Mesendoderm (in vitro differentiated cells): ENCODE measurements around the gene PPP1R12B.

Experiments
- DNase-seq: peaks from one replicate; pipeline ENCODE4 v3.0.0; 2013
- H2AK5ac ChIP-seq: 2 replicates; pipeline ENCODE4 v1.6.1; 2013; ENCODE audit warnings: low read length, inconsistent platforms
- H2BK120ac ChIP-seq: 2 replicates; pipeline ENCODE4 v1.6.1; 2013; ENCODE audit warnings: low read depth, mild to moderate bottlenecking, low read length, moderate library complexity, mixed read lengths
- H2BK15ac ChIP-seq: replicated peaks from 2 replicates; pipeline ENCODE4 v1.6.1; 2013; ENCODE audit warnings: low read depth, mild to moderate bottlenecking, moderate library complexity
- H2BK5ac ChIP-seq: 2 replicates; pipeline ENCODE4 v1.6.1; 2013; ENCODE audit warnings: low read length, inconsistent platforms
- H3K18ac ChIP-seq: 2 replicates; pipeline ENCODE4 v1.6.1; 2013; ENCODE audit warnings: mild to moderate bottlenecking, low read length, mixed read lengths
- H3K23ac ChIP-seq: one replicate; pipeline ENCODE4 v1.6.1; 2013; ENCODE audit warnings: low read length
- H3K27ac ChIP-seq: 2 replicates; pipeline ENCODE4 v1.5.1; 2013; ENCODE audit warnings: low read depth, mild to moderate bottlenecking, inconsistent platforms, low read length, moderate library complexity
- H3K27me3 ChIP-seq: 2 replicates; pipeline ENCODE4 v1.6.1; 2013; ENCODE audit warnings: low read length, control low read depth, mild to moderate bottlenecking, inconsistent platforms; ENCODE audit not compliant: insufficient read depth, poor library complexity
- H3K36me3 ChIP-seq: 2 replicates; pipeline ENCODE4 v1.6.1; 2013; ENCODE audit warnings: low read length, inconsistent platforms; ENCODE audit not compliant: control insufficient read depth, insufficient read depth
- H3K4ac ChIP-seq: one replicate; pipeline ENCODE4 v1.6.1; 2013; ENCODE audit warnings: low read depth, mild to moderate bottlenecking, low read length, moderate library complexity
- H3K4me1 ChIP-seq: 2 replicates; pipeline ENCODE4 v1.6.1; 2013; ENCODE audit warnings: low read depth, low read length, inconsistent platforms; ENCODE audit not compliant: control insufficient read depth
- H3K4me2 ChIP-seq: 2 replicates; pipeline ENCODE4 v1.6.1; 2013; ENCODE audit warnings: low read length
- H3K4me3 ChIP-seq: 2 replicates; pipeline ENCODE4 v1.5.1; 2013; ENCODE audit warnings: mild to moderate bottlenecking, low read length
- H3K56ac ChIP-seq: one replicate; pipeline ENCODE4 v1.6.1; 2013; ENCODE audit warnings: low read length
- H3K79me1 ChIP-seq: 2 replicates; pipeline ENCODE4 v1.6.1; 2013; ENCODE audit warnings: low read length, inconsistent platforms
- H3K79me2 ChIP-seq: 2 replicates; pipeline ENCODE4 v1.6.1; 2013; ENCODE audit warnings: mild to moderate bottlenecking, low read length; ENCODE audit not compliant: control insufficient read depth, insufficient read depth
- H3K9ac ChIP-seq: 2 replicates; pipeline ENCODE4 v1.6.1; 2013; ENCODE audit warnings: low read length, inconsistent platforms
- H4K5ac ChIP-seq: one replicate; pipeline ENCODE4 v1.6.1; 2013; ENCODE audit warnings: low read length
- H4K8ac ChIP-seq: one replicate; pipeline ENCODE4 v1.6.1; 2013; ENCODE audit warnings: low read depth, mild to moderate bottlenecking, control low read depth, low read length, moderate library complexity
- WGBS: extraction: QIAGEN DNeasy Blood & Tissue Kit; methylation state at CpG from one replicate; pipeline ENCODE4 v1.1.7; 2013; ENCODE audit warnings: low lambda C conversion rate, missing lambda C conversion rate; ENCODE audit not compliant: insufficient coverage; ENCODE audit errors: extremely low coverage; 5-methylcytosine and 5-hydroxymethylcytosine counted together

PPP1R12B gene

DNA sequence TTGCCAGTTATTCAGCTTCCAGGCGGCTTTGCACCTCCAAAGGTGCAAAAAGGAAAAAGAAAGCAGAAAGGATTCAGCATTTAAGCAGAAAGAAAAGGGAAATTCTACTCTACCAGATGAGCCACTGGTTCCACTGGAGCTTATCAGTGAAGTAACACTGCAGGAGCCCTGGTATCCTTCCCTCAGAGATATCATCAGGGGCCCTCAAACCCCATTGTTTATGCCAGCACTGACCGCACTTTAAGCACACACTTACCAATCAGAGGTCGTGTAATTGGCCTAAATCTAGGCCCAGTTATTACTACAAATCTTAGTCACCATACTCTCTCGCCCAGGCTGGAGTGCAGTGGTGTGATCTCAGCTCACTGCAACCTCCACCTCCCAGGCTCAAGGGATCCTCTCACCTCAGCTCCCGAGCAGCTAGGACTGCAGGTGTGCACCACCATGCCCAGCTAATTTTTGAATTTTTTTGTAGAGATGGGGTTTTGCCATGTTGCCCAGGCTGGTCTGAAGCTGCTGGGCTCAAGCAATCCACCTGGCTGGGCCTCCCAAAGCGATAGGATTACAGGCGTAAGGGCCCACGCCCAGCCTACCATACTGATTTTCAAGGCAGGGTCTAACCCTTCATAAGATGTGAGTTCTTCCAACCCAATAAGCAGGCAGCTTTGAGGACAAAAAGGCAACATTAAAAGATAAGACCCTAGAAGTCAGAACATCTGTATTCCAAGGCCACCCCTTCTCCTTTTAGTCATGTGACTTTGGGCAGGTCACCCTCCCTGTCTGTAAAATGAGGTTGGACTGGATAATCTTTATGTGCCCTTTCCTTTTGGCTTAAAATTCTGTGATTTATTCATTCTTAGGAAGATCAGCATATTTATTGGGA, 236.4 kb downstream of the PPP1R12B start:
- no CpG with 5 or more reads among the region's 8 CpGs for WGBS
- Histone ChIP-seq H2AK5ac (no peak overlapping the region), H4K8ac (no peak overlapping the region), H3K27me3 (no peaks in the 10 kb centered on the region), H3K4me1 (peaks cover 21% of the 10 kb centered on the region), H3K4ac (no peak overlapping the region), H3K23ac (no peak overlapping the region), H3K56ac (no peak overlapping the region), H4K5ac (no peak overlapping the region), H3K4me2 (no peak overlapping the region), H3K18ac (peak overlapping the region; percentile 54), H3K79me2 (no peaks in the 10 kb centered on the region), H3K27ac (peak overlapping the region; percentile 17), H3K9ac (no peak overlapping the region), H3K4me3 (no peak overlapping the region), H2BK5ac (no peak overlapping the region), H2BK15ac (no peak overlapping the region), H2BK120ac (peak overlapping the region; percentile 30), H3K79me1 (no peaks in the 10 kb centered on the region), H3K36me3 (no peaks in the 10 kb centered on the region)
- peak; percentile 63 for DNase-seq

DNA sequence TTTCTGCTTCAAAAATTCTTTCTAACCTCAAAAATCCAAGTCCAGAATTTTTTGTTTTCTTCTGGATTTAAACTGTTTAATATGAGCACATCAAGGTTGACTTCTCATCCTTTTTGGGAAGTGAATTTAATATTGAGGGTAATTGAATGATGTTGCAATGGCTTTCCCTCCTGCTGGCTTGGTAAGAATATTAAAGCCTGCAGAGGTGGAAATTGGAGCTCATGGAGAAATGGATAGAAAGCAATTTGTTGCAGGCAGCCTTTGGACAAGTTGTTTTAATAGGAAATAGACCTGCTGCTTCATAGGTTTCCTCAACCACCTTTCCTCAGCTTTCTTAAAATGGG, 237.1 kb downstream of the PPP1R12B start:
- no peak overlapping the region for H4K8ac ChIP-seq
- no peak overlapping the region for H3K4ac ChIP-seq
- no peak overlapping the region for H3K9ac ChIP-seq
- H3K56ac ChIP-seq: no peak overlapping the region
- H3K27ac ChIP-seq: peak overlapping the region; percentile 73
- no peak overlapping the region for H4K5ac ChIP-seq
- H3K4me3 ChIP-seq: no peak overlapping the region
- H3K79me1 ChIP-seq: no peaks in the 10 kb centered on the region
- H3K4me2 ChIP-seq: no peak overlapping the region
- H3K36me3 ChIP-seq: no peaks in the 10 kb centered on the region
- peak overlapping the region; percentile 65 for H3K18ac ChIP-seq
- H2BK15ac ChIP-seq: no peak overlapping the region
- H2BK120ac ChIP-seq: no peak overlapping the region
- H2BK5ac ChIP-seq: no peak overlapping the region
- H3K23ac ChIP-seq: no peak overlapping the region
- no peak for DNase-seq
- H3K79me2 ChIP-seq: no peaks in the 10 kb centered on the region
- H2AK5ac ChIP-seq: no peak overlapping the region
- no peaks in the 10 kb centered on the region for H3K27me3 ChIP-seq
- peaks cover 21% of the 10 kb centered on the region for H3K4me1 ChIP-seq

DNA sequence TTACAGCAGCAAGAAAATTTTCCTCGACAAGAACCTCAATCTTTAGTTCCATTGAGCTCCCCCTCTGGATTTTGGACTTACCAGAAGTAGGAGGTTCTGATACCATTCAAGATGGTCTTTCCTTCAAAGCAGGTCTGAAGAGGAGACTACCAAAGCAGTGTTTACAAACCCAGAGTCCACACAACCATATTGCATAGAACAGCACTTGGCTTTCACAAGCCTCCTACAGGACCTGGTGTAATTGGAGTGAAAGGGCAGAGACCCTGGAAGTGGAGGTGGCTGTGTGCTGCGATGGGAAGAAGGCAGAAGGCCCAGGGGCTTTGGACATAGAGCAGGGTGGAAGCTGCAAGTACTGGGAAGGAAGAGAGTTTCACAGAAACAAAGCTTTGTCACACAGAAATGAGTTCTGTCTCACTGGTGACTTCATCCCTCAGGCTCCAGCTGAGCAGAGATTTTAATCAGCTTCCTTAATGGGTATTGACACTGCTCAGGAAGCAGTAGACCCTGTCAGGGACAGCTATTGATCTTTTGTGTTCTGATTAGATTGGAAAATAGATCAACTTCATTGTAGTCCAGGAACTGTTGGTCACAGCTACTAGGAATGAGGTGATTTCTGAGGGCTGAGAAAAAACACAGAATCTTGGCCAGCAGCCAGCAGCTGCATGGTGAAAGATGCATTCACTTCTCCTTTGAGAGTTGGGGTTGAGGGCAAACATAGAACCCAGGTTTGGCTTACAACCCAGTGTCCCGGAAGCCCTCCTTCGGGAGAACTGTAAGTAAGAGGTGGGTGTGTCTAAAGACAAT, 237.7 kb downstream of the PPP1R12B start:
- Histone ChIP-seq H3K4me3 (no peak overlapping the region), H3K23ac (no peak overlapping the region), H4K5ac (no peak overlapping the region), H4K8ac (no peak overlapping the region), H3K27me3 (no peaks in the 10 kb centered on the region), H2BK15ac (no peak overlapping the region), H3K56ac (peak overlapping the region; percentile 69), H3K18ac (peak overlapping the region; percentile 65), H3K79me2 (no peaks in the 10 kb centered on the region), H3K36me3 (no peaks in the 10 kb centered on the region), H2AK5ac (no peak overlapping the region), H3K79me1 (no peaks in the 10 kb centered on the region), H3K4ac (no peak overlapping the region), H3K9ac (no peak overlapping the region), H3K27ac (peak overlapping the region; percentile 73), H2BK5ac (peak overlapping the region; percentile 47), H3K4me2 (no peak overlapping the region), H2BK120ac (no peak overlapping the region), H3K4me1 (peaks cover 21% of the 10 kb centered on the region)
- no CpG with 5 or more reads among the region's 4 CpGs for WGBS
- DNase-seq: peak; percentile 88

DNA sequence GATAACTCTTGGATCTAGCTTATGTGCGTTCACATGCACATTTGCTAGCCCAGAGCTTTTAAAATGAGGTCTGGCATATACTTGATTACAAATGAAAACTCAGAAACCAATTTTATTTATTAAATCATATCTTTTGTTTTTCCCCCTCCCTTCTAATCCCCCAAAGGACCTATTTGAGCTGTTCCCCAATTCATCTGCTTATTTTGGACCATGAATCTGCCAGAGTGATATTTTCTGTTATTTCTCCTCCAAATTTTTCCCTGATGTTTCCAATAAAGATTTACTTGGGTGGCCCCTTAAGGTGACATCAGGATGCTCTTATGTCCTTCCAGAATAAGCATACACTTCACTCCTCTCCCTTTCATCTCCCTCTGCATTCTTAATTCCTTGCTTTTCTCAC, 238.4 kb downstream of the PPP1R12B start:
- Histone ChIP-seq H3K9ac (no peak overlapping the region), H3K23ac (no peak overlapping the region), H2BK5ac (no peak overlapping the region), H3K4ac (no peak overlapping the region), H3K79me1 (no peaks in the 10 kb centered on the region), H3K4me1 (peaks cover 21% of the 10 kb centered on the region), H3K56ac (no peak overlapping the region), H2BK15ac (no peak overlapping the region), H3K4me2 (no peak overlapping the region), H4K5ac (no peak overlapping the region), H4K8ac (no peak overlapping the region), H3K79me2 (no peaks in the 10 kb centered on the region), H3K4me3 (no peak overlapping the region), H3K27ac (no peak overlapping the region), H3K18ac (no peak overlapping the region), H2BK120ac (no peak overlapping the region), H3K27me3 (no peaks in the 10 kb centered on the region), H3K36me3 (no peaks in the 10 kb centered on the region), H2AK5ac (no peak overlapping the region)
- no CpG with 5 or more reads among the region's 1 CpG for WGBS
- DNase-seq: no peak

DNA sequence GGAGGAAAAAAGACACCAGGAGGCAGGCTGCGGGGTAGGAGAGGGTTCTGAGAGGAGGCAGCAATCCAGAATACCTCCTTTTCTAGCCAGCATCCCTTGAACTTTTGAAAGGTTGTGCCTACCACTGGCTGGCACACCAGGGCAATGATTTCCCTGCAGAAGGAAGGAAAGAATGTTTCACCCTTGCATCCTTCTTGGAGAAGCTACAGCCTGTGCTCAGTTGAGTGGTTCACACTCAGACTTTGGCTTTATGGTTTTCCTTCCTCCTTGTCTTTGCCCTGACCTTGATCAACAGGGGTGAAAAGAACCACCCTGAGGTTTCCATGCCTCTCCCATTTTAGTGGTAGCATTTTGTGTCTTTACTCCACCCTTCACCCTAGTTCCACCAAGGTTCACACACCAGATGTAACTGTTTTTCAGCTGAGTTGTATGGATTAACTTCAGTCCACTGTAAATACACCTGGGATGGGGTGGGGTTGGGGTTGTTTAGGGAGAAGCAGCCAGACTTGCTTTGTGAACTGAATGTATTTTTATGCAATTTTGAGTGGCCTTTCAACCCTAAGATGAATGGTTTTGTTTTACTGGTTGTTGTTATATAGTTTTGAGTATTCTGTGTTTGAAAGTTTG, 239.5 kb downstream of the PPP1R12B start:
- WGBS: no CpG with 5 or more reads among the region's 1 CpG
- no peak overlapping the region for H3K27ac ChIP-seq

More for the DNA sequence above, 239.5 kb downstream of the PPP1R12B start:
- H3K27me3 ChIP-seq: no peaks in the 10 kb centered on the region
- H2BK120ac ChIP-seq: no peak overlapping the region
- peak overlapping the region; percentile 14 for H2BK15ac ChIP-seq
- no peak overlapping the region for H3K9ac ChIP-seq
- peak overlapping the region; percentile 61 for H3K18ac ChIP-seq
- peak overlapping the region; percentile 10 for H3K23ac ChIP-seq
- H3K36me3 ChIP-seq: no peaks in the 10 kb centered on the region
- peak overlapping the region; percentile 22 for H3K4ac ChIP-seq
- DNase-seq: no peak
- H4K5ac ChIP-seq: no peak overlapping the region
- peak overlapping the region; percentile 2 for H2AK5ac ChIP-seq
- H3K4me1 ChIP-seq: peaks cover 21% of the 10 kb centered on the region
- peak overlapping the region; percentile 17 for H2BK5ac ChIP-seq
- no peak overlapping the region for H3K4me2 ChIP-seq
- H3K4me3 ChIP-seq: no peak overlapping the region
- H3K79me2 ChIP-seq: no peaks in the 10 kb centered on the region
- no peaks in the 10 kb centered on the region for H3K79me1 ChIP-seq
- peak overlapping the region; percentile 30 for H3K56ac ChIP-seq
- no peak overlapping the region for H4K8ac ChIP-seq
